Central memory CD4-positive, alpha-beta T cell (primary cell): ENCODE data around the gene GPR173.

Source experiments
- DNase-seq: peaks from one replicate; pipeline ENCODE4 v3.0.0; 2022
- total RNA-seq, 3 experiments: gene quantifications; one replicate each; lab custom pipeline; 2026; lab: John Stamatoyannopoulos, UW

Gene GPR173
- total RNA-seq, result 0 reads per million in 3 experiments

- DNase-seq, result no peak
These were observed at the start of gene GPR173 for GRCh38 chrX:53048169-53049126. GPR173 (plus strand) TSS chrX:53048789; CDS start chrX:53076622, 27,833 bp downstream.

DNA sequence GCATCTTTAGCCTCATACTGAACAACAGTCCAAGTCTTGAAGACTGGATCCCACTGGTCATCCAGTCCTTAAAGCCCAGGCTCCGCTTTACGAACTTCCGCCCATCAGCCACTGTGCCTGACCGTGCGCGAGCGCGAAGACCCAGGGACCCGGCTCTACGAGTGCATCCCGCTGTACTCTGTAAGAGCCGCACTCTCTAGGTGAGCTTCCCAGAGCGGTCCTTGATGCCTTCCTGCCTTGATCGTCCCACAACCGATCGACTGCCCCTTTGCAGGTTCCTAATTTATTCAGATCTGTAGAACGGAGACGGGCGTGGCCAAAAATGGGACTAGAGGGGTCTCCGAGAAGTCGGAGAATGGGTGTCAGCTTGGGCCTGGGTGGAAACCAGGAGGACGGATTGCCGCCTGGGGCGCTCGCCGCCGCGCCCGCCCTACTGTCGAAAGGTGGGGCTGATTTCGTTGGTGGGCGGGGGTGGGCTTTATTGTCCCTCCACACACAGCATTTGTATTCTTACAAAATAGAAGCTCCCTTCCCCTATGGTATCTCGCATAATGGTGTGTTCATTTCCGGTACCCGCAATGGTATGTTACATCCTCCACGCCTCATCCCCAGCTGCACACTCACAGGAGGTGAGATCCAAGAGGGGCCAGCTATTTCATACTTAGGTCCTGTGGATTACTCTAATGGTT lies 48.0 kb upstream of the GPR173 start:
- DNase-seq, result no peak

DNA sequence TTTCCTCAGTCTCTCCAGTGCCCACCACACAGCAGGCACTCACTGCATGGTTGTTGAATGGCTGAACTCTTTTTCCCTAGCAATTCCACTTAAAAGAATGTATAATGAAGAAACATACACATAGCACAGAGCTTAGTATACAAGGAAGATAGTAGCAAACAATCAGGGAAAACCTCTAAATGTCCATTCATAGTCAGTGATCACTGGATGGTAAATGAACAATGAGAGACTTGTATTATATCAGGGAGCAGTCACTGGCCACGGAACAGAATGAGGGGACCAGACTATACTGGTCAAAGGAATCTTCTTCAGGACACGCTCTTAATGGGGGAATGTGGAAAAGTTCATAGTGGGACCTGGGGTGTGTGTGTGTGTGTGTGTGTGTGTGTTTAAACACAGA lies 46.6 kb upstream of the GPR173 start:
- no peak for DNase-seq

- no peak for DNase-seq
These were observed 45.5 kb upstream of the GPR173 start for GRCh38 chrX:53003111-53003510.

- no peak for DNase-seq
These were observed 44.6 kb upstream of the GPR173 start for GRCh38 chrX:53004038-53004437.

DNA sequence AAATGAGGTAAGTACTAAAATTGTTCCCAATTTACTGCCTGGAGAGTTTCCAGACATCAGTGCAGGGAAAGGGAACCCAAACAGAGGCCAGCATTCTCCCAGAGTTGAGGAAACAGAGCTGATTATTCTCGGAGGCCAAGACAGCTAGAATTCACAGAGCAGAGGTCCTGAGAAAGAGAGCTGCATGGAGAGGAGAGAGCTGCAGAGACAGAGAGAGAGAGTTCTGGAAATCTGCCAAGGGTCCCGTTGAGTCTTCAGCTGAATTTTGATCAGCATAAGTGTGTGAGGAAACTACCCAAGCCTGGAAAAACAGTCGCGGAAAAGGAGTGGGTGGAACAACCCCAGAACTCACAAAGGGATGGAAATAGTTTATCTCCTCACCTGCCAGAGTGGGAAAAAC lies 43.8 kb upstream of the GPR173 start:
- no peak for DNase-seq

DNA sequence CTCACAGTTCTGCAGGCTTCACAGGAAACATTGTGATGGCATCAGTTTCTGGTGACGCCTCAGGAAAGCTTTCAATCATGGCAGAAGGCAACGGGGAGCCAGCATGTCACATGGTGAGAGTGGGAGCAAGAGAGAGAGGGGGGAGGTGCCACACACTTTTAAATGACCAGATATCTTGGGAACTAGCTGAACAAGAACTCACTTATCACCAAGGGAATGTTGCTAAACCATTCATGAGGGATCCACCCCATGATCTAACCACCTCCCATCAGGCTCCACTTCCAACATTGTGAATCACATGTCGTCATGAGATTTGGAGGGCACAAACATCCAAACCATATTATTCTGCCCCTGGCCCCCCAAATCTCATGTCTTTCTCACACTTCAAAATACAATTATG lies 43.3 kb upstream of the GPR173 start:
- DNase-seq, result no peak

GRCh38 chrX:53009032-53009431 lies 39.6 kb upstream of the GPR173 start:
- DNase-seq, result no peak

GRCh38 chrX:53013291-53013690 lies 35.3 kb upstream of the GPR173 start:
- DNase-seq, result no peak

DNA sequence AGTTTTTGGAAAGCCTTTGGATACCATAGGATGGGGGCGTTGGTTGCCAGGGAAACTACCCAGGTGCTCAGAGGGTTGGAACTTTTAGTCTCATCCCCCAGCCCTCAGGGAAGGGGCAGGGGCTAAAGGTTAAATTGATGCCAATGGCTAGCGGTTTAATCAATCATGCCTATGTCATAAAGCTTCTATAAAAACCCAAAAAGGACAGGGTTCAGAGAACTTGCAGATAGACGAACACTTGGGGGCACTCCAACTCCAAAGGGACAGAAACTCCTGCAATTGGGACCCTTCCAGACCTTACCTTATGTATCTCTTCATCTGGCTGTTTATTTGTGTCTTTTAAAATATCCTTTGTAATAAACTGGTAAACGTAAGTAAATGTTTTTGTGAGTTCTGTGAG lies 30.0 kb upstream of the GPR173 start:
- no peak for DNase-seq

DNA sequence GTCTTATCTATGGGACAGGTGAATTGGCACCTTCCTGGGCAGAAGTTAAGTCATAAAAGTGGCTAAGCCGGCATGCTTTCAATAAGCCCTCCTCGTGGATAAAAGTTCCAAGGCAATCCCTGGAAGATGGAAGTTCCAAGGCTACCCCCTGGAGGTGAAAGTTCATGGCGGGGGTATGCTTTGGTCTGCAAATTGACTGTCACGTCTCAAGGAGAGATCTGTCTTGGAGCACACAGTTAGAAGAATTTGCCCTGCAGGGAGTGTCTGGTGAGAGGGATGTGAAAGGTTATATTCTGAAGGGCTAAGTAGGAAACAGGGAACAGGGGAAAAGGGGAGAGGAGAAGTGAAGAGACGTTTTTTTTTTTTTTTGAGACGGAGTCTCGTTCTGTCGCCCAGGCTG lies 26.2 kb upstream of the GPR173 start:
- no peak for DNase-seq

- no peak for DNase-seq
These were observed 19.9 kb upstream of the GPR173 start for GRCh38 chrX:53028678-53029077.

- no peak for DNase-seq
These were observed 17.2 kb upstream of the GPR173 start for GRCh38 chrX:53031380-53031779.

DNA sequence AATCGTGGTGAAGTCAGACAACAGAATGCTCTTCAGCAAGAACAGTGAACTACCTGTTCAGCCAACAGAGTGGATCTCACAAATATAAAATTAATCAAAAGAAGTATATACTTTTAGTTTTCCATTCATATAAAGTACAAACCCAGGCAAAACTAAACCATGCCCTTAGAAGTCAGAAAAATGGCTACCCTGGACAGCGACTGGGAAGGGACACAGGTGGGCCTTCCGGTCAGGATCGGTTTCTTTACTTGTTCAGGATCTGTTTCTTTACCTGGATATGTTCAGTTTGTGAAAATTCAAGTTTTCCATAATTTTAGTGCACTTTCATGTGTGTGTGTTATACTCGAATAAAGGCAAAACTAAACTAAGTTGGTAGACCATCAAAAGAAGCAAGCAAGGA lies 12.4 kb upstream of the GPR173 start:
- DNase-seq, result no peak

DNA sequence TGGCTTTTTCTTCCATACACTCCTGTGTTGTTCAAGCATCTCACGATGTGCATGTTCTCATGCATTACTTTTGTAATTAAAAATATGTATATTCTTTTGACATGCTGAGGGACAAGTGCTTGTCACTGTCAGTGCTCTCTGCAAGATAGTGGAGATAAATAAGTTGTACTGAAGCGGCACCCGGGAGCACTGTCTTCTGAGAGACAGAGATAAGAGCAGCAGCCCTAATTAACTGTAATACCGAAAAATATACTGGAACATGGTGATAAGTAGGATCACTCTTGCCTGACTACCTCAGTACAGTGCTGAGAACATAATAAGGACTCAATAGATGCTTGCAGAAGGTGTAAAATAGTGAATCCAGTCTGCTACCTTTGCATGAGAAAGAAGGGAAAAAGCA lies 9.4 kb upstream of the GPR173 start:
- DNase-seq, result no peak

- no peak for DNase-seq
These were observed 3.6 kb upstream of the GPR173 start for GRCh38 chrX:53044995-53045394.

DNA sequence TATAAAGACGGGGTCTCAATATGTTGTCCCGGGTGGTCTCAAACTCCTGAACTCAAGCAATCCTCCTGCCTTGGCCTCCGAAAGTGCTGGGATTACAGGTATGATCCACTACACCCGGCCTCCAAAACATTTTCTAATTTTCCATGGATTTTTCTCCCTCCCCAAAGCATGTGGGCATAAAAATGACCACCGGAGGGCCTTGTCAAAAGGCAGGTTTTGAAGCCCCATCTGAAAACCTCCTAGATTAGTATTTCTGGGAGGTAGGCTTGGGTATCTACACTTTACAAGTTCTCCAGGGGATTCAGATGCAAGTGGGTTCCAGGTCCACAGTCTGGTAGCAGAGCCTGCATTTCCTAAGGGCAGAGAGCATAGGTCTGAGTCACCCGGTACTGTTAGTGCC lies 1.4 kb upstream of the GPR173 start:
- no peak for DNase-seq

- no peak for DNase-seq
These were observed 533 bp downstream of the GPR173 start for GRCh38 chrX:53049127-53049517.

DNA sequence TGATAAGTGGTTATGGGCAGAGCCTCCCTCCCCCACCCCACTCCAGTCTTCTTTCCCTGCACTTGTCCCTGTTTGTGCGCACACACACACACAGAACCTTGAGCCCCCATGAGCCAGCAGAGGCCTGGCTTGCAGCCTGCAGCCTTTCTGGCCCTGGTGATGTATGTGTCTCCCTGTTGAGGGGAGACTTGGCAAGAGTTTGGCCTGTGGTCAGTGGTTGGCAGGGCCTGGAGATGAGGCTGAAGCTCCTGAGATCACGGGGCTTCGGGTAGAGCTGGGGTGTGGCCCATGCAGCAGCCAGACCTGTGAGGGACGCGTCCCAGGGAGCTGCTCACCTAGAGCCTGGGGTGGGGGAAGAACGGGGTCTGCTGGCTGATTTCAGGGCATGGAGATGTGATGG lies 2.3 kb downstream of the GPR173 start:
- DNase-seq, result no peak

DNA sequence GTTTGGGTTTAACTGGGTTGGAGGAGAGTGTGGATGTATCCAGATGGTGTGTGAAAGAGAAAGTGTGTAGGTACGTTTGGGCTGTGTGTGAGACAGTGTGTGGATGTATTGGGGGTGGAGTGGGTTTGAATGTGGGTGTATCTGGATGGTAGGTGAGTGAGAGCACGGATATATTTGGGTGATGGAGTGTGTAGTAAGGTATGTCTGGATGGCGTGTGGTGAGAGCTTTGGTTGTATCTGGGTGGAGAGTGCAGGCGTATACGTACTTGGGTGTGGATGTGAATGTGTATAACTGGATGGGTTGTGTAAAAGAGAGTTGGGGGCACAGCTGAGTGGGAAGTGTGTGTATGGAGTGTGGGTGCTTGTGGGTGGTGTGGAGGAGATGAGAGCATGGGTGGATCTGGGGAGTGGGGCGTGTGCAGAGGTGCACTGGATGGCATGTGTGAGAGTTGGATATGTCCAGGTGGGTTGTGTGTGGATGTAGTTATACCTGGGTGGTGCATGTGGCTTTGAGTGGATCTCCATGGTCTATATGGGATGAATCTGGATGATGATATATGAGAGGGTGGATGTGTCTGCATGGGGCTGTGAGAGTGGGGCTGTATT lies 6.8 kb downstream of the GPR173 start:
- no peak for DNase-seq

DNA sequence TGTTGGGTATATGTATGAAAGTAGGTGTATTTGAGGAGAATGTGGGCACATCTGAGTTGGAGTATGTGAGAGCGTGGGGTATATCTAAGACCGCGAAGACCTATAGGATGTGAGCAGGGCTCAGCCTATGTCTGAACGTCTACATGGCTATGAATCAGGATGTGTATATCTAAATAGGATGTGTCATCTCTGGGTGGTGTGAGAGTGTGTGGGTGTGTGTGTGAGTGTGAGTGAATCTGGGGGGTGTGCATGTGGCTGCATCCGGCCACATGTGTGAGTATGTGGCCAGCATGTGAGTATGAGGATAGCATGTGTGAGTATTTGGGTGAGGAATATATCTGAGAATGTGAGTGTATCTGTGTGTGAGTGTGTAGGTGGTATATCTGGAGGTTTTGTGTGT lies 7.7 kb downstream of the GPR173 start:
- no peak for DNase-seq

DNA sequence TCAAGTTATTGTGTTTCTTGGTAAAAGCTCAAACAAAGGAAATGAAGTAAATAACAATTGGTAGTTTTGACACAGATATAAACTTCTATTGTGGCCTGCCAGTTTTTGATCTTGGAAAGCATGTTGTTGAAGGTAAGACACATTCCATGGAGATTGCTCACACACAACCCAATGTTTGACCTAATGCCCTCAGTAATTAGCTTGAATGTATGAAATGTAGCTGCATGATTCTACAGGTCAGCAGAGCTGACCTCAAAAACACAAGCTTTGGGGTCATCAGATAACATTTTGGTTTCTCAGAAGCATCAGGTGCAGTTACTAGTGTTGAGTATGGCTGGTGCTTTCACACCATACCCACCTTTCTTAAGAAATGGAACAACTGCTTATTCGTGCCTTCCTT lies 16.5 kb downstream of the GPR173 start:
- no peak for DNase-seq

DNA sequence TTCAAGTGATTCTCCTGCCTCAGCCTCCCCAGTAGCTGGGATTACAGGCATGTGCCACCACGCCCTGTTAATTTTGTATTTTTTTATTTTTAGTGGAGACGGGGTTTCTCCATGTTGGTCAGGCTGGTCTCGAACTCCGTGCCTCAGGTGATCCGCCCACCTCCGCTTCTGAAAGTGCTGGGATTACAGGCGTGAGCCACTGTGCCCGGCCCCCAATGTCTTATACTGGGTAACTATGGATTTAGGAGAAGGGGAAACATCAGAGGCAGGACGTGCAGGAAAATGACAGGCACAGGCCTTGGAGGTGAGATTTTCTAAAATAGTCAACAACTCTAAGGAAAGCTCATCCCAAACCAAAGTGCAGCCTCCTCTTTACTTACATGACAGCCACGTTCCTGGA lies 22.5 kb downstream of the GPR173 start:
- no peak for DNase-seq
